Epithelial cell of esophagus (primary cell): ENCODE results near the gene TOP1.
"Not testable (repeated sequence)": the region's sequence is repeated elsewhere in the genome, so short reads cannot be mapped to it uniquely, and the experiment has no call there.

Source experiments
- DNase-seq: peaks from one replicate; pipeline ENCODE4 v3.0.0; 2010; ENCODE audit warnings: low read depth
- H3K4me3 ChIP-seq: 2 replicates; pipeline ENCODE4 v1.5.1; 2011; ENCODE audit warnings: mild to moderate bottlenecking, low read length, control low read depth
- TF ChIP-seq, protein P1 (sequence below): IDR thresholded peaks from 2 replicates; pipeline ENCODE4 v1.5.1; 2011; ENCODE audit warnings: low read depth, mild to moderate bottlenecking, low read length, control low read depth, inconsistent platforms; ENCODE audit not compliant: insufficient read depth; ENCODE audit errors: missing control alignments

TOP1 gene

DNA sequence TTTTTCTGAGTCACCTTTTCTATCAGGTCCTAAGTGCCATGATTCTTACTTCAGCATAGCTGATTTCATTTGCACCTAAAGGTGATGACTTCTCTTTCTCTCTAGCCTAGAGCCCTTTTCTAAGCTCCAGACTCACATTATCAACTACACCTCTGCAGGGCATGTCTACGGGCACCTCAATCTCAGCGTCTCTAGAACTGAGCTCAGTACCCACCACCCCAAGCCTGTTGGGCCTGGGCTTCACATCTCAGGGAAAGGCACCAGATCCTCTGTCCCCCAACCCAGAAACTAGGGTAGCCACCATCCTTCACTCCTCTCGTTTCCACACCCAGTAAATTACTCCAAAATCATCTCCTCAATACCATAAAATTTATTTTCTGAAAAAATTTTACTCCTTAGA lies 98.1 kb downstream of the TOP1 start:
- H3K4me3 ChIP-seq = no peak overlapping the region
- no peak for DNase-seq
- TF ChIP-seq, protein P1, sequence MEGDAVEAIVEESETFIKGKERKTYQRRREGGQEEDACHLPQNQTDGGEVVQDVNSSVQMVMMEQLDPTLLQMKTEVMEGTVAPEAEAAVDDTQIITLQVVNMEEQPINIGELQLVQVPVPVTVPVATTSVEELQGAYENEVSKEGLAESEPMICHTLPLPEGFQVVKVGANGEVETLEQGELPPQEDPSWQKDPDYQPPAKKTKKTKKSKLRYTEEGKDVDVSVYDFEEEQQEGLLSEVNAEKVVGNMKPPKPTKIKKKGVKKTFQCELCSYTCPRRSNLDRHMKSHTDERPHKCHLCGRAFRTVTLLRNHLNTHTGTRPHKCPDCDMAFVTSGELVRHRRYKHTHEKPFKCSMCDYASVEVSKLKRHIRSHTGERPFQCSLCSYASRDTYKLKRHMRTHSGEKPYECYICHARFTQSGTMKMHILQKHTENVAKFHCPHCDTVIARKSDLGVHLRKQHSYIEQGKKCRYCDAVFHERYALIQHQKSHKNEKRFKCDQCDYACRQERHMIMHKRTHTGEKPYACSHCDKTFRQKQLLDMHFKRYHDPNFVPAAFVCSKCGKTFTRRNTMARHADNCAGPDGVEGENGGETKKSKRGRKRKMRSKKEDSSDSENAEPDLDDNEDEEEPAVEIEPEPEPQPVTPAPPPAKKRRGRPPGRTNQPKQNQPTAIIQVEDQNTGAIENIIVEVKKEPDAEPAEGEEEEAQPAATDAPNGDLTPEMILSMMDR = no peak

DNA sequence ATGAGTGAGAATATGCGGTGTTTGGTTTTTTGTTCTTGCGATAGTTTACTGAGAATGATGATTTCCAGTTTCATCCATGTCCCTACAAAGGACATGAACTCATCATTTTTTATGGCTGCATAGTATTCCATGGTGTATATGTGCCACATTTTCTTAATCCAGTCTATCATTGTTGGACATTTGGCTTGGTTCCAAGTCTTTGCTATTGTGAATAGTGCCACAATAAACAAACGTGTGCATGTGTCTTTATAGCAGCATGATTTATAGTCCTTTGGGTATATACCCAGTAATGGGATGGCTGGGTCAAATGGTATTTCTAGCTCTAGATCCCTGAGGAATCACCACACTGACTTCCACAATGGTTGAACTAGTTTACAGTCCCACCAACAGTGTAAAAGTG lies 99.7 kb downstream of the TOP1 start:
- not testable (repeated sequence) for DNase-seq

DNA sequence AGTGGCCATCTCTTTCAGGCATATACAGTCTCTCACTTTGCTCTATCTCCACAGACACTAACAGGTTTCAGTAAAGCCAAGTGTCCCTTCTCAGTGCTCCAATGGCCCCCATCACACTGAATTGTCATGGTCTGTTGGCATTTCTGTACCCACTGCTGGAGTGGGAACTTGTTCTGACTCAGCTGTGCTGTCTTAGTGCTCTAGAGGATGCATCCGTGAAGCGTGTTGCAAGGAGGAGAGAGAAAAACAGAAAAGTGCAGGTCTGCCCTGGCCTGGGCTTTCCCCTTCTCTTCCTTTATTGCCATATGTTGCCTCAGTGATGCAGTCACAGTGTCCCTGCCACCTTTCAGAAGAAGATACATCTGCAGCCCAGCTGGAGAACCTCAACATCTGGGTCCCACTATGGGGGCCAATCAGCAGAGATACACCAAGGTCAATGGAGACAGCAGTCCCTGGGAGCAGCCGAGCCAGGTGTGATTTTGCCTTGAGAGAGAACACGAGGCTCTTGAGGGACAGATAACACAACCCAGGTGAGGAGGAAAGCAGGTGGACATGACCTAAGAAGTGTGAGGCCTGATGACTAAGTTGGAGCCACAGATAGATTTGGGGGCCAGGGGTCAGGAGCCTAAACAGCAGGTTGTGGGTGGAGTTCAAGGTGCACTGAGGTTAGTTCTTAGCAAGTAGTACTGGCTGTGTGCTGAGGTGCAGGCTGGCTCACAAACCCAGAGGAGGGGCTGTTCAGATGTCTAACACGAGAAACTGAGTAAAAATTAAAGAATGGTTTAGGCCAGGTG lies 103.2 kb downstream of the TOP1 start:
- no peak overlapping the region for H3K4me3 ChIP-seq
- DNase-seq = no peak
- TF ChIP-seq, protein P1 = no peak

More for the DNA sequence above, 99.7 kb downstream of the TOP1 start:
- H3K4me3 ChIP-seq = not testable (repeated sequence)

DNA sequence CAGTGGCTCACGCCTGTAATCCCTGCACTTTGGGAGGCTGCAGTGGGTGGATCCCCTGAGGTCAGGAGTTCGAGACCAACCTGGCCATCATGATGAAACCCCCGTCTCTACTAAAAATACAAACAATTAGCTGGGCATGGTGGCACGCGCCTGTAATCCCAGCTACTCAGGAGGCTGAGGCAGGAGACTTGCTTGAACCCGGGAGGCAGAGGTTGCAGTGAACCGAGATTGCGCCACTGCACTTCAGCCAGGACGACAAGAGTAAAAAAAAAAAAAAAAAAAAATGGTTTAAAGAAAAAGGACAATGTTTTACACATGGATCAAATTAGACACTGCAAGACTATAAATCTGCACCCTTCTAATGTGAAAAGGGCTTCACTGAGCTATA lies 103.8 kb downstream of the TOP1 start:
- DNase-seq, H3K4me3 ChIP-seq: not testable (repeated sequence)

DNA sequence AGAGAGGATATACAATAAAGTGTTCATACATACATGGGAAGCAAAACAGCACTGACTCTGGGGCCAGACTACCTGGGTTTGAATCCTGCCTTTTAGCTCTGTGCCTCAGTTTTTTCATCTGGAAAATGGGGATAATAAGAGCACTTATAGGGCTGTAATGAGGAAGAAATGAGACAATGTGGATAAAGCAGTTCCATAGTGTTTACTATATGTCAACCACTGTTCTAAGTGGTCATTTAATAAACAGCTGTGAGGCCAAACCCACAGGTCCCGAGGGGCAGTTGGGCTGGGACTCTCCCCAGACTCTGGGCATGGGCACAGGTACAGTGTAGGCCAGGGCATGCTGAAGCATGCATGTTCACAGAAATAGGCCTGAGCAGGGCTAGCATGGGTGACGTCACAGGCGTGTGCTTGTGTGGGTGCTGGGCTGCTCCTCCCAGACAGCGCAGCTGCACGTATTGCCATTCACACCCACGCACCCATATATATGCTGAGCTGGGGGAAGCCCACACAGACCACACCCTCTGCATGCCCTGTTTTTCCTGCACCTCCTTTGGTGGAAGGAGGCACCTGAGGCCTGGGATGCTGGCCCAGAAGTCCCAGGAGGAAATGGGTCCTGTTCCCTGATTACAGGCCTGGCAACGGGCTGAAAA lies 105.2 kb downstream of the TOP1 start:
- H3K4me3 ChIP-seq = no peak overlapping the region
- TF ChIP-seq, protein P1 = peak; percentile 6
- DNase-seq = peak; percentile 99

DNA sequence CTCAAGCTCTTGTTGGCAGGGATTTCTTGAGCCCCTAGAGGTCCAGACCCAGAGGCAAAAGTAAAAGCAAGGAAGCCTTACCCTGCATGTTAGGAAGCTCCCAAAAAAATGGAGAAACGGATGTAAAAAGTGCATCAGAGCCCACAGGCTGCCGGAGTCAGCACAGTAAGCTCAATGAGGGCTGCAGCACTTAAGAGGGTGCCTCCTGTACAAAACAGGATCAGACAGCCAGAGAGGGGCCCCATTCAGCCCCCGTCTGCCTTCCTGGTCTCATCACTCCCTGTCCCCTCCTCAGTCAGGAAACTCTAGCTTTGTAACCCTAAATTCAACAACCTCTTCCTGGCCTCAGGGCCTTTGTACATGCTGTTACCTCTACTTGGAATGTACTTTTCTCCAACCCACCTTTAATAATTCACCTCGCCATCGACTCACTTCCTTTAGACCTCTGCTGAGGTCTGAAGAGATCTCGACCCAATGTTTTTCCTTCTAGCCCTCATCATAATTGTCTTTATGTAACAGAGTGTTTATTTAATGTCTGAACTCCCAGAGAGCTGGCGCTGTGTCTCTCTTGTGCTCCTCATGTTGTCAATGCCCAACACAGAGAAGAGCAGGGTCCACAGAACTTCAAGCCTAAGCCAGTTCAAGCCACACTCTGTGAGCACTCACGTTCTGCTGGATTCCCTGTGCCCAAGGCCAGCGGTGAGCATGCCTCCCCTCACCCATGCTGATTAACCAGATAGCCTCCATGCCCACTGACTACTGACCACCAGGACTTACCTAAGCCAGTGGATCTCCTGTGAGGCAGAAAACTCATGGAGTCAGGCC lies 106.0 kb downstream of the TOP1 start:
- H3K4me3 ChIP-seq = no peak overlapping the region
- no peak for DNase-seq
- TF ChIP-seq, protein P1 = no peak

DNA sequence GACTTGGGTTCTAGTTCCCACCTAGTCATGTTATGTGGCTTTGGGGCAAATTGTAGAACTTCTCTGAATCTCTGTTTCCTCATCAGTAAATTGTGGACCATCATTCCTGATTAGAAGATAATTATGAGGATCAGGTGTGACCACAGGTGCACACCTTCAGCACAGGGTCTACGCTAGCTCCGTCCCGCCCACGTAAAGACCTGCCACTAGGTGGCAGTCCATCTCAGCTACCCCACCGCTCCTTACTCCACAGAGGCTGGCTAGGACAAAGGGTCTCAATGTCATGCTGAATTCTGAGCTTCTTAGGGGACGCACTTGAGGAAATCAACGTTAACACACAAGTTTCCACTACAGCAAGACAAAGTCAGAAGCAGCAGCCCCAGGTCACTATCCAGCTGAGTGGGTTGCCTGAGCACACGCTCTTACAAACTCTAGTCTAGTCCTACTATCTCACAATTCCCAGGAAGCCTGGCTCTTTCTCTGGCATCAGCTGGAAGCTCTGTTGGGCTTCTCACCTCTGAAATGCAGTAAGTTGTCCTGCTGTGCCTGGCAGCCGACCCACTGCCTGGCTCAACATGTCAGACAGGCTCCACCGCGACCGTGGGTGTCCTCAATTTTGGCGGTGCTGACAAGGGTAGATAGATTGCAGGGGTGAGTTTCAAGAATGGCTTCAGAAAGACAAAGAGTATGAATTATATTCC lies 106.7 kb downstream of the TOP1 start:
- no peak overlapping the region for H3K4me3 ChIP-seq
- DNase-seq = peak; percentile 65
- TF ChIP-seq, protein P1 = peak; percentile 87
